GM18505 (cell line): ENCODE results near the gene POU4F3.

Experiments used
- ATAC-seq: cut with Tn5 transposase; IDR thresholded peaks from one replicate; pipeline ENCODE4 v1.9.1; 2021; ENCODE audit not compliant: unreplicated experiment
- POLR2A ChIP-seq: IDR thresholded peaks from 4 replicates; pipeline ENCODE4 v1.6.1; 2011; ENCODE audit warnings: borderline replicate concordance; ENCODE audit not compliant: insufficient read depth, insufficient read length; ENCODE audit errors: extremely low read depth

Gene POU4F3

GRCh38 chr5:146327257-146327870, 11.3 kb upstream of the POU4F3 start:
- no peak for ATAC-seq
- no peak for TF ChIP-seq POLR2A

GRCh38 chr5:146327989-146328388, 10.7 kb upstream of the POU4F3 start:
- no peak for ATAC-seq
- no peak for TF ChIP-seq POLR2A

- ATAC-seq: no peak
- TF ChIP-seq POLR2A: no peak
These were observed 8.9 kb upstream of the POU4F3 start for GRCh38 chr5:146329697-146330096.

- no peak for ATAC-seq
- TF ChIP-seq POLR2A: no peak
These were observed 7.2 kb upstream of the POU4F3 start for GRCh38 chr5:146331423-146331822.

GRCh38 chr5:146334074-146334533, 4.5 kb upstream of the POU4F3 start:
- ATAC-seq: no peak
- no peak for TF ChIP-seq POLR2A

GRCh38 chr5:146336197-146336596, 2.4 kb upstream of the POU4F3 start:
- TF ChIP-seq POLR2A: no peak
- ATAC-seq: no peak

- no peak for ATAC-seq
- TF ChIP-seq POLR2A: no peak
These were observed 1.3 kb upstream of the POU4F3 start for GRCh38 chr5:146337264-146337904.

GRCh38 chr5:146337928-146338327, 711 bp upstream of the POU4F3 start:
- TF ChIP-seq POLR2A: no peak

GRCh38 chr5:146339715-146340259, 1.1 kb downstream of the POU4F3 start:
- no peak for ATAC-seq
- TF ChIP-seq POLR2A: no peak

More at GRCh38 chr5:146337928-146338327, 711 bp upstream of the POU4F3 start:
- no peak for ATAC-seq

GRCh38 chr5:146340260-146341081, 1.8 kb downstream of the POU4F3 start:
- ATAC-seq: no peak
- no peak for TF ChIP-seq POLR2A

GRCh38 chr5:146341854-146342253, 3.2 kb downstream of the POU4F3 start:
- TF ChIP-seq POLR2A: no peak
- ATAC-seq: no peak

GRCh38 chr5:146342519-146342881, 3.9 kb downstream of the POU4F3 start:
- no peak for ATAC-seq
- TF ChIP-seq POLR2A: no peak
